Activated CD4-positive, alpha-beta memory T cell treated with anti-CD3 and anti-CD28 coated beads, Interleukin-2, amount 10 ng/mL, durations not matched to agents 7 days and 5 days (primary cell): ENCODE data around the gene SERPINE1. TPM values are rescaled to one million over a fixed set of nuclear protein-coding genes. Genes with fewer than 3 reads are reported as not detected.
"Not testable (repeated sequence)": the region's sequence is repeated elsewhere in the genome, so short reads cannot be mapped to it uniquely, and the experiment has no call there.

Experiments used
- CTCF ChIA-PET: fragments of 350-600 bp; sonication (Branson Sonifier 250); formaldehyde crosslinking; loops from one replicate; lab custom pipeline; 2021; ENCODE audit warnings: antibody characterized with exemption, inconsistent platforms; lab: Charles Lee
- POLR2A ChIA-PET: fragments of 350-600 bp; sonication (Branson Sonifier 250); formaldehyde crosslinking; loops from one replicate; lab custom pipeline; 2021; ENCODE audit warnings: antibody characterized with exemption; lab: Charles Lee
- DNase-seq: peaks from one replicate; pipeline ENCODE4 v3.0.0-alpha.2; 2020
- H3K27ac Mint-ChIP-seq: one replicate; pipeline ENCODE4 v1.8.0; 2021; ENCODE audit warnings: mild to moderate bottlenecking, mixed read lengths
- H3K27me3 Mint-ChIP-seq: one replicate; pipeline ENCODE4 v1.8.0; 2021; ENCODE audit warnings: mixed read lengths
- H3K36me3 Mint-ChIP-seq: one replicate; pipeline ENCODE4 v1.8.0; 2021; ENCODE audit warnings: low read depth, mixed read lengths
- H3K4me1 Mint-ChIP-seq: one replicate; pipeline ENCODE4 v1.8.0; 2021; ENCODE audit warnings: mixed read lengths
- H3K4me3 Mint-ChIP-seq: one replicate; pipeline ENCODE4 v1.8.0; 2021; ENCODE audit warnings: mild to moderate bottlenecking, mixed read lengths
- H3K9me3 Mint-ChIP-seq: one replicate; pipeline ENCODE4 v1.8.0; 2021; ENCODE audit warnings: mixed read lengths
- total RNA-seq, 2 experiments: library from RNA; stranded (reverse); gene quantifications; one replicate each; pipeline ENCODE4 v1.2.3, GENCODE V29; 2021

SERPINE1 gene
- total RNA-seq, 2 experiments from 2014 or later: 0.23 to 0.28 TPM

DNA sequence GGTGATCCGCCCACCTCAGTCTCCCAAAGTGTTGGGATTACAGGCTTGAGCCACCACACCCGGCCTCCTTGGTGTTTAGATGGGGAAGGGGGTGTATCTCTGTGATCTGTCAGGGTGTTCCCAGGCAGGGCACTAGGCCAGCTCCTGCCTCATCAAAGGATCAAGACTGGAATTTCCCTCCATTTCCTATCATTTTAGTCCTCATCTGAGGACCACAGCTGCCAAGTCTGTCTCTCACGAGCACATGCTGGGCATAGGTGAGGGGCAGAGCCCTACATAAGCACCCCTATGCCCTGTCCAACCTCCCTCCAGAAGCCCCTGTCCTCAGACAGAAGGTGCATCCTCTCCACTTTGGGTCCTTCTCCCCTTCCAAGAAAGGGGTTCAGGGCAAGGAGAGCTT lies 22.1 kb upstream of the SERPINE1 start:
- no peak overlapping the region for H3K27ac Mint-ChIP-seq
- no peaks in the 10 kb centered on the region for H3K9me3 Mint-ChIP-seq
- ChIA-PET CTCF (no interaction called here), POLR2A (interaction anchor here (1.5 kb wide), 1 partner anchor 20 kb away, joined by 4 read pairs; the partner anchor contains the start of gene TRIM56)
- DNase-seq: no peak
- no peak overlapping the region for H3K4me3 Mint-ChIP-seq
- peaks cover 40% of the 10 kb centered on the region for H3K27me3 Mint-ChIP-seq
- no peaks in the 10 kb centered on the region for H3K36me3 Mint-ChIP-seq
- peaks cover 4% of the 10 kb centered on the region for H3K4me1 Mint-ChIP-seq

DNA sequence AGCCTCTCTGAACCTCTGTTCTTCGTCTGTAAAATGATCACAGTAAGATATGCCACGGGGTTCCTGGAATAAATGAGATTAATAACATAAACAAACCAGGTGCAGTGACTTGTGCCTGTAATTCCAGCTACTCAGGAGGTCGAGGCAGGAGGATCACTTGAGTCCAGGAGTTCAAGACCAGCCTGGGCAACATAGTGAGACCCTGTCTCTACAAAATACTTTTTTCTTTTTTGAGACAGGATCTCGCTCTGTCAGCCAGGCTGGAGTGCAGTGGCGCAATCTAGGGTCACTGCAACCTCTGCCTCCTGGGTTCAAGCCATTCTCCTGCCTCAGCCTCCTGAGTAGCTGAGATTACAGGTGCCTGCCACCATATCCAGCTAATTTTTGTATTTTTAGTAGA lies 21.7 kb upstream of the SERPINE1 start:
- not testable (repeated sequence) for H3K27ac Mint-ChIP-seq, H3K36me3 Mint-ChIP-seq, H3K9me3 Mint-ChIP-seq, DNase-seq, H3K4me1 Mint-ChIP-seq, H3K4me3 Mint-ChIP-seq
- ChIA-PET POLR2A (interaction anchor here (1.5 kb wide), 1 partner anchor 20 kb away, joined by 4 read pairs; the partner anchor contains the start of gene TRIM56), CTCF (interaction anchor here (0.8 kb wide), 1 partner anchor 39 kb away, joined by 3 read pairs; no protein-coding TSS in a partner anchor)
- peaks cover 37% of the 10 kb centered on the region for H3K27me3 Mint-ChIP-seq

DNA sequence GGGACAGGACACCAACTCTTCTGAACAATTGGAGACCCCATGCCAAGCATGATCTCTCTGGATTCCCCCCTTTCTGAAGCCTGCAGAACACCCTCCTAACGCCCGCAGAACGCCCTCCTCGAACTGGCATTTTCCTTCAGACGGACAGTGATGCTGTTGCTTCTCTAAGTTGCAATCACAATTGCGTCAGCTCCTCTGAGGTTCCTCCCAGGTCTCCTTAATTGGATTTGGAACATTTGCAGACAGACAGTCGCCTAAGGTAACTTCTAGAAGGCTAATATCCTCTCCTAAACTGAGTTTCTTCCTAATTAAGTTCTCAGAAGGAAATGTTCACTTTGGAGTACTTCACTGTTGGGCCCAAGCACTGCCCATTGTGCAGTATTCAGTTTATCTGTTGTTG lies 20.5 kb upstream of the SERPINE1 start:
- ChIA-PET POLR2A (interaction anchor here (1.5 kb wide), 1 partner anchor 21 kb away, joined by 4 read pairs; the partner anchor contains the start of gene TRIM56), CTCF (no interaction called here)
- Mint-ChIP-seq H3K27me3 (peaks cover 25% of the 10 kb centered on the region), H3K4me1 (no peaks in the 10 kb centered on the region), H3K27ac (no peak overlapping the region), H3K4me3 (no peak overlapping the region), H3K9me3 (no peaks in the 10 kb centered on the region), H3K36me3 (no peaks in the 10 kb centered on the region)
- no peak for DNase-seq

GRCh38 chr7:101108330-101108857 lies 18.5 kb upstream of the SERPINE1 start:
- Mint-ChIP-seq H3K27me3 (peaks cover 17% of the 10 kb centered on the region), H3K9me3 (no peaks in the 10 kb centered on the region), H3K4me3 (no peak overlapping the region), H3K36me3 (no peaks in the 10 kb centered on the region), H3K27ac (no peak overlapping the region), H3K4me1 (no peaks in the 10 kb centered on the region)
- DNase-seq: no peak
- ChIA-PET POLR2A (no interaction called here), CTCF (no interaction called here)

DNA sequence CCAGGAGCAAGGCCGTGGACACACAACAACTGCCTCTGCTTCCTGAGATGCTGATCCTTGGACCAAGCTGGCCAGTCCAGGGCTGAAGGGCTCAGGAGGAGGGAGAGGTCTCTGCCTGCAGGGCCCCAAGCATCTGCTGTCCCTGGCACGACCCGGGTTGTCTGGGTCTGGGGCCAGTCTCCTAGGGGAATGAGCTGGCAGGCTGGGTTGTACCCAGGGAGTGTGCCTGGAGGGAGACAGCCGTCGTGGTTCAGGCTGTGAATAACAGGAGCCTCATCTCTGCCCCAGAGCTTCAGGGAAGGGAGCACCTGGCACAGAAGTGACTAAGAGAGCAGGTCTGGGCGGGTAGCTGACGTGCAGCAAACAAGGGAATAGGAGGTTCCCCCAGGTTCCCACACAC lies 17.9 kb upstream of the SERPINE1 start:
- Mint-ChIP-seq H3K4me1 (no peaks in the 10 kb centered on the region), H3K4me3 (no peak overlapping the region), H3K9me3 (no peaks in the 10 kb centered on the region), H3K27me3 (peaks cover 15% of the 10 kb centered on the region), H3K36me3 (no peaks in the 10 kb centered on the region), H3K27ac (no peak overlapping the region)
- POLR2A ChIA-PET: interaction anchor here (1.3 kb wide), 1 partner anchor 8 kb away, joined by 3 read pairs; no protein-coding TSS in a partner anchor
- CTCF ChIA-PET: no interaction called here
- DNase-seq: no peak

DNA sequence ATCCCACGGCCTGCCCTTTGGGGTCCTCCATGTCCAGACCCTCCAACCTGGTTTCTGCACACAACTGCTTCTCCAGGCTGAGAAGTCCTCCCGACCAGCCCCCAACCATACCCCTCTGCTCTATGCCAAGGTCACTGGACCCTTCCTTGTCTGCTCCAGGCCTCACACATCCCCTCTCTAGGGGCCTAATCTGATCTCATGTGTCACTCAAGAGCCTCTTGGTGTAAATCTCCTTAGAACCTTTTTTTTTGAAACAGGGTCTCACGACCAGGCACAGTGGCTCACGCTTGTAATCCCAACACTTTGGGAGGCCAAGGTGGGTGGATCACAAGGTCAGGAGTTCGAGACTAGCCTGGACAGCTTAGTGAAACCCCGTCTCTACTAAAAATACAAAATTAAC lies 17.5 kb upstream of the SERPINE1 start:
- H3K4me3 Mint-ChIP-seq: no peak overlapping the region
- ChIA-PET CTCF (interaction anchor here (0.8 kb wide), 1 partner anchor 83 kb away, joined by 3 read pairs; no protein-coding TSS in a partner anchor), POLR2A (interaction anchor here (1.3 kb wide), 1 partner anchor 8 kb away, joined by 3 read pairs; no protein-coding TSS in a partner anchor)
- no peak for DNase-seq
- H3K36me3 Mint-ChIP-seq: no peaks in the 10 kb centered on the region
- H3K9me3 Mint-ChIP-seq: no peaks in the 10 kb centered on the region
- H3K27ac Mint-ChIP-seq: no peak overlapping the region
- H3K27me3 Mint-ChIP-seq: peaks cover 13% of the 10 kb centered on the region
- no peaks in the 10 kb centered on the region for H3K4me1 Mint-ChIP-seq

DNA sequence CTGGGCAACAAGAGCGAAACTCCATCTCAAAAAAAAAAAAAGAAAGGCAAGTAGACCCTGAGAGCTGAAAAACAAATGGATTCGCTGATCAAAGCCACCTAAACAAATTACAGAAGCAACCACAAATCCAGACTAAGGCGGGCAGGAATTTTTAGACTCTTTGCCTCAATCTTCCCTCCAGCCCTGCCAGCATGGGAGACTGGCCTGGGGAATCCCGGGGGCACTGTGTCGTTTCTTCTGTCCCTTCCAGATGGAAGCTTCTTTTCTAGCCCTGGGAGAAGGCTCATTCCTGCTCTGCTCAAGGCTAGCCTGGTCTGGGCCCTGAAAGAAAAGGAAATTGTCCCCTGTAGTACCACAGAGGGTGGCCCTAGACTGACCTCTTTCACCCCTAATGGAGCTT lies 15.6 kb upstream of the SERPINE1 start:
- ChIA-PET CTCF (no interaction called here), POLR2A (no interaction called here)
- no peak for DNase-seq
- H3K27me3 Mint-ChIP-seq: peaks cover 8% of the 10 kb centered on the region
- no peaks in the 10 kb centered on the region for H3K36me3 Mint-ChIP-seq
- H3K4me3 Mint-ChIP-seq: no peak overlapping the region
- H3K27ac Mint-ChIP-seq: no peak overlapping the region
- no peaks in the 10 kb centered on the region for H3K4me1 Mint-ChIP-seq
- H3K9me3 Mint-ChIP-seq: no peaks in the 10 kb centered on the region

GRCh38 chr7:101112233-101112632 lies 14.7 kb upstream of the SERPINE1 start:
- H3K36me3 Mint-ChIP-seq: no peaks in the 10 kb centered on the region
- DNase-seq: no peak
- no peak overlapping the region for H3K4me3 Mint-ChIP-seq
- H3K27ac Mint-ChIP-seq: no peak overlapping the region
- ChIA-PET POLR2A (no interaction called here), CTCF (no interaction called here)
- no peaks in the 10 kb centered on the region for H3K9me3 Mint-ChIP-seq
- H3K27me3 Mint-ChIP-seq: peaks cover 6% of the 10 kb centered on the region
- H3K4me1 Mint-ChIP-seq: no peaks in the 10 kb centered on the region

DNA sequence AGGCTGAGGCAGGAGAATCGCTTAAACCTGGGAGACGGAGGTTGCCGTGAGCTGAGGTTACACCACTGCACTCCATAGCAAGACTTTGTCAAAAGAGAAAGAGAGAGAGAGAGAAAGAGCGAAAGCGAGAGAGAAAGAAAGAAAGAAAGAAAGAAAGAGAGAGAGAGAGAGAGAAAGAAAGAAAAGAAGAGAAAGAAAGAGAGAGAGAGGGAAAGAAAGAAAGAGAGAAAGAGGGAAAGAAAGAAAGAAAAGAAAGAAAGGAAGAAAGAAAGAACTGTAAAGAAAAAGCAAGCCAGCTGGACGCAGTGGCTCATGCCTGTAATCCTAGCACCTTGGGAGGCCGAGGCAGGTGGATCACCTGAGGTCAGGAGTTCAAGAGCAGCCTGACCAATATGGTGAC lies 13.8 kb upstream of the SERPINE1 start:
- H3K27ac Mint-ChIP-seq, H3K4me3 Mint-ChIP-seq, H3K27me3 Mint-ChIP-seq, H3K36me3 Mint-ChIP-seq, H3K9me3 Mint-ChIP-seq, DNase-seq, POLR2A ChIA-PET, H3K4me1 Mint-ChIP-seq, CTCF ChIA-PET: not testable (repeated sequence)

- Mint-ChIP-seq H3K27ac (no peak overlapping the region), H3K27me3 (peaks cover 3% of the 10 kb centered on the region), H3K9me3 (no peaks in the 10 kb centered on the region), H3K4me1 (no peaks in the 10 kb centered on the region), H3K4me3 (no peak overlapping the region), H3K36me3 (no peaks in the 10 kb centered on the region)
- ChIA-PET POLR2A (no interaction called here), CTCF (no interaction called here)
- no peak for DNase-seq
Observed at GRCh38 chr7:101113836-101114235, 13.1 kb upstream of the SERPINE1 start.

DNA sequence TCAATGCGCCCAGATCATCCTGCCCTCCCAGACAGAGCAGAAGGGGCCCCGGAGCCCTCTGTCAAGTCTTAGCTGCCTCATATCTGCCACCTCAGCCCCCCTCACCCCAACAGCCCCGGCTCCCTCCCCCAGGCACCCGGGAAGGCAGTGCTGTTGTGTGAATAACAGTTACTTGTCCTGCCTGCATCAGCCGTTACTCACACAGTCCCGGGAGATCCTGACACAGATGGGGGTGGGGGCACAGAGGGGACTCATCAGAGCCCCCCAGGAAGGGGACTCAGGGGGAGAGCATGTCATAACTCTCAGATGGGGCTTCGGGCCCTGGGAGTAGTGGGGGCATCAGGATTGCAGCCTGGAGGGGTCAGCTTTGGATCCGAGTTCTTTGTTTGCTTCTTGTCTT lies 12.4 kb upstream of the SERPINE1 start:
- ChIA-PET POLR2A (no interaction called here), CTCF (no interaction called here)
- H3K4me3 Mint-ChIP-seq: no peak overlapping the region
- no peaks in the 10 kb centered on the region for H3K9me3 Mint-ChIP-seq
- DNase-seq: no peak
- H3K4me1 Mint-ChIP-seq: no peaks in the 10 kb centered on the region
- H3K36me3 Mint-ChIP-seq: no peaks in the 10 kb centered on the region
- H3K27me3 Mint-ChIP-seq: peaks cover 6% of the 10 kb centered on the region
- no peak overlapping the region for H3K27ac Mint-ChIP-seq

- Mint-ChIP-seq H3K4me3 (no peak overlapping the region), H3K4me1 (no peaks in the 10 kb centered on the region), H3K27ac (no peak overlapping the region), H3K27me3 (peaks cover 10% of the 10 kb centered on the region), H3K9me3 (no peaks in the 10 kb centered on the region), H3K36me3 (no peaks in the 10 kb centered on the region)
- POLR2A ChIA-PET: no interaction called here
- no peak for DNase-seq
- CTCF ChIA-PET: no interaction called here
Observed at GRCh38 chr7:101115215-101115614, 11.7 kb upstream of the SERPINE1 start.

DNA sequence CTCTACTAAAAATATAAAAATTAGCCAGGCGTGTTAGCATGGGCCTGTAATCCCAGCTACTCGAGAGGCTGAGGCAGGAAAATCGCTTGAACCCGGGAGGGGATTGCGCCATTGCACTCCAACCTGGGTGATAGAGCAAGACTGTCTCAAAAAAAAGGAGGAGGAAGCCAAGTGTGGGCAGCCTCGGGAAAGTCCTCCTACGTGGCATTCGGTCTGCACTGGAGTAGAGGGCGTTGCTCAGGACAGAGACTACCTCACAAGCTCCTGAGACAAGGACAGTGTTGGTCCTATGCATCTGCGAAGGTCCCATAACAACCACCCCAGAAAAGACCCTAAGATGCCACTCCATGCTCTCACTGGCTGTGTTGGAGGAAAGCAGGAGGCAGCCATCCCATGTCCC lies 10.0 kb upstream of the SERPINE1 start:
- H3K27ac Mint-ChIP-seq: no peak overlapping the region
- H3K4me3 Mint-ChIP-seq: no peak overlapping the region
- ChIA-PET POLR2A (no interaction called here), CTCF (no interaction called here)
- H3K4me1 Mint-ChIP-seq: peaks cover 1% of the 10 kb centered on the region
- H3K36me3 Mint-ChIP-seq: no peaks in the 10 kb centered on the region
- H3K9me3 Mint-ChIP-seq: no peaks in the 10 kb centered on the region
- DNase-seq: no peak
- peaks cover 23% of the 10 kb centered on the region for H3K27me3 Mint-ChIP-seq

DNA sequence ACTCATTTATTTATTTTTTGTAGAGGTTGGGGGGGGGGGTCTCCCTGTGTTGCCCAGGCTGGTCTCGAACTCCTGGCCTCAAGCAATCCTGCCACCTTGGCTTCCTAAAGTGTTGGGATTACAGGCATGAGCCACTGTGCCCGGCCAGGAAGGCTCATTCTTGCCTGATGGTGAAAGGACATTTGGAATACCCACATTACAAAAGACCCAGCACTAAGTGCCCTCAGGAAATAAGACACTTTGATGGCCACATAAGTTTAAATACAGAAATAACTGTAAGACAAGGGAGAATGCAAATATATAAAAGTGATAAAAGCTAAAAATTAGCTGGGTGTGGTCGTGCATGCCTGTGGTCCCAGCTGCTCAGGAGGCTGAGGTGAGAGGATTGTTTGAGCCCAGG lies 8.0 kb upstream of the SERPINE1 start:
- peaks cover 41% of the 10 kb centered on the region for H3K27me3 Mint-ChIP-seq
- H3K4me3 Mint-ChIP-seq: no peak overlapping the region
- H3K36me3 Mint-ChIP-seq: no peaks in the 10 kb centered on the region
- CTCF ChIA-PET: interaction anchor here (0.9 kb wide), 1 partner anchor 15 kb away, joined by 3 read pairs; no protein-coding TSS in a partner anchor
- no peak for DNase-seq
- peaks cover 9% of the 10 kb centered on the region for H3K4me1 Mint-ChIP-seq
- no peak overlapping the region for H3K27ac Mint-ChIP-seq
- POLR2A ChIA-PET: no interaction called here
- no peaks in the 10 kb centered on the region for H3K9me3 Mint-ChIP-seq
